GM21717 (cell line): ENCODE measurements around the gene LCN2.

Experiments
- ATAC-seq: cut with Tn5 transposase; IDR thresholded peaks from one replicate; pipeline ENCODE4 v1.9.1; 2021; ENCODE audit warnings: mild to moderate bottlenecking, moderate library complexity; ENCODE audit not compliant: unreplicated experiment

Gene LCN2

DNA sequence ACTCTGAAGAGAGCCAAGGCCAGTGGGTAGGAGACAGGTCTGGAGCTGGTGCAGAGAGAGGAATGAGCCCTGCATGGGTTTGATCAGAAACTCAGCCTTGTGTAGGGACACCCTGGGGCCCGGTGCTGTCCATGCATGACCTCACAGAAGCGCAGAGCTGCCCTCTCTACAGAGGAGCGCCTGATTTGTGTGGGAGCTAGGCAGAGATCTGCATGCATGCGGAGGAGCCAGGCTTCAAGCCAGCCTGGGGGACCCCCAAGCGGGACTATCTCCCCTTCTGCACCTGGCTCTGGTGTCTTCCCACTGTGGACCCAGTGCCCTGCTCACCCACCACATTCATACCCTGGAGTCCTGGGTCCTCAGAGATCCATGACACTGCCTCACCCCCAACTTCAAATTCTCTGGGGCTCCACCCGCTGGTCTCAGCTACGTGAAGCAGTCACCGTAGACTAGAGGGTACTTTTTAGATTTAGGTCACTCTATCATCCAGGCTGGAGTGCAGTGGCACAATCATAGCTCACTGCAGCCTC lies 2.6 kb upstream of the LCN2 start:
- no peak for ATAC-seq

DNA sequence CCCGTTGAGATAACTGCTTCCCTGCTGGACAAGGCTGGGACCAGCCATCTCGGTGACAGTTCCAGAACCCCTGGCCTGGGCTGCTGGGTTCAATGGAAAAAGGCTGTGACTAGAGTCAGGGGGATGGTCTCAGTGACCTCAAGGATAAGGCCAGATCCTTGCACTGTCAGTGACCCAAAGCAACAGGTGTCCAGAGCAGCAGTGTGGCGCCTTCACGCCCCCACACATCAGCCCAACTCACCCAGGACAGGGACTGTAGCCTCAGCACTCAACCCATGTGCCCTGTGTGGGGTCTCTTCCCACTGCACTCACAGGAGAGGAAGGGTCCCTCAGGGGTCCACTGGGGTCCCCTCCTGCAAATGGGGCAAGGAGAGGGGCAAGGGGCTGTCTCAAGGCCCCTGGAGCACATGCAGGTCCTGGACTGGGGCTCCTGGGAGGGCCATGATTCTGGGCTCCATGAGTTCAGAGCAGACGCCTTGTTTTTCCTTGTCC lies 698 bp upstream of the LCN2 start:
- no peak for ATAC-seq

DNA sequence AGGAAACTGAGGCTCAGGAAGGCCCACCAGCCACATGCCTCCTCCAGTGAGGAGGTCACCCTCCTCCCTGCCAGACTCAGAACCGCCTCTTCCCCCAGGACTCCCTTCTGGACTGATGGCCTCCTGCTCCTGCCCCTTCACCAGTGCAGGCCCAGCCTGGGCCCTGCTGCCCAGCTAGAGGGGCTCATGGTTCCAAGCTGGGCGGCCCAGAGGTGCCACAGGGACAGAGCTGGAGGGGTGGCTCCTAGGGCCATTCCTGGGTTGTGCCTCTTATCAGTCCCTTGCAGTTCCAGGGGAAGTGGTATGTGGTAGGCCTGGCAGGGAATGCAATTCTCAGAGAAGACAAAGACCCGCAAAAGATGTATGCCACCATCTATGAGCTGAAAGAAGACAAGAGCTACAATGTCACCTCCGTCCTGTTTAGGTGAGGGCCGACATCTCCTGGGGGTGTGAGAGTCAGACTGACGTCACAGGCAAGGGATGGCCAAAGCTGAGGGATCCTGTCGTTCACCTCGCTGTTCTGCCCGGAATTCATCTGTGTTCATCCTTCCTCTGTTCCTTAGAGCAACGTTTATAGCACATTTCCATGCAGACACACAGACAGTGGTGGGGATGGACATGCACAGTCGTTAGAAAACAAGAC lies 819 bp downstream of the LCN2 start:
- no peak for ATAC-seq

DNA sequence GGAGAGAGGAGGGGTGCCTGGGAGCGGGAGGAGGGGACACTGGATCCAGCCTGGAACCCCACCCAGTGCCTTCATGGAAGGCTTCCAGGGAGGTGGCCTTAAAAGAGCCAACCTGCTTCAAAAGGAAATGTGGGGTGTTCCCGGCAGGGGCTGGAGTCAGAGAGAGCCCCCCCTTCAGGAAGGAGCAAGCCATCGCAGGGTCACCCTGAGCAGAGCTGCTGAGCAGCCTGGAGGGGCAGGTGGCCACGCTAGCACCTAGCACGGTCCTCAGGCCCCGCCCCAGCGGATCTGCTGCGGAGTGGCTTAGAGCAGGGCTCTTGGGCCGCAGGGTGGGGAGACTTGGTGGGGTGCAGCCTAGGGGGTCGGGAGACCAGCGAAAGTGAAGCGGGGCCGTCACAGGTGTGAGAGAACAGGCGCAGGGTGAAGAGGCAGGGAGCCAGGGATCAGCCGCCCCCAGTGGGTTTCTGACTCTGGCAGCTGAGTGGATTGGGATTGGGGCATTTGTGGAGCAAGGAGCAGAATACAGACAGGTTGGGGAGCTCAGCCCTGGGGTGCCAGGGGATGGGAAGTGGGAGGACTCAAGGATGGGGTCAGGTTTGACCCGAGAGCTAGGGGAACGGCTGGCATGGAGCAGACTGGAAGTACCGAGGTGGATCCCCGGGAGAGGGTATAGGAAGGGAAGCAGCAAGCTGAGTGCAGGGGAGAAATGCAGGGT lies 1.5 kb downstream of the LCN2 start:
- ATAC-seq = no peak

DNA sequence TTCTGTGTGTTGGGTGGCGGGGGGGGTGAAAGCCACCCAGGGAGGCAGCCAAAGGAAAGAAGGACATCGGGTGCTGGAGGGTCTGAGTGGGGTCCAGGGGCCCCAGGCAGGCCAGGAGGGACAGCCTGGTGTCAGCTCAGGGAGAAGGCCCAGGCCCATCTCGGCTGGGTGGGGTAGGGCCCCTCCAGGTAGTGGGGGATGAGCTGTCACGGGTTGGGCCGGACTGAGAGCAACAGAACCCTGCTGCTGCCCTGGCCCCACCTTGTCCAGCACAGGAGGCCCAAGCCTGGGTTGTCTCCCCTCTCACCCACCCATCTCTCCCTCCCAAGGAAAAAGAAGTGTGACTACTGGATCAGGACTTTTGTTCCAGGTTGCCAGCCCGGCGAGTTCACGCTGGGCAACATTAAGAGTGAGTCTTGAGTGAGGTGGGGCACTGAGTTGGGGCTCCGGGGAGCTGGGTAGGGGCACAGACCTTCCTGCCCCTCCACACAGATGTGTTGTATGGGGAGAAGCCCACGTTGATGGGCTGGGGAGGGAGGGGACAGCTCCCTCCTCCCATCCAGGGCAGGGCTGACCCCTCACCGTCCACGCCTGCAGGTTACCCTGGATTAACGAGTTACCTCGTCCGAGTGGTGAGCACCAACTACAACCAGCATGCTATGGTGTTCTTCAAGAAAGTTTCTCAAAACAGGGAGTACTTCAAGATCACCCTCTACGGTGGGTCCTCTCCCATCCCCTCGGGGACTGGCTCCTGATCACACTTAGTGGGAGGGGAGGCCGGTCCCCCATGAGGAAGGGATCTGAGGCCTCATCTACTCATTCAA lies 2.3 kb downstream of the LCN2 start:
- ATAC-seq = no peak

DNA sequence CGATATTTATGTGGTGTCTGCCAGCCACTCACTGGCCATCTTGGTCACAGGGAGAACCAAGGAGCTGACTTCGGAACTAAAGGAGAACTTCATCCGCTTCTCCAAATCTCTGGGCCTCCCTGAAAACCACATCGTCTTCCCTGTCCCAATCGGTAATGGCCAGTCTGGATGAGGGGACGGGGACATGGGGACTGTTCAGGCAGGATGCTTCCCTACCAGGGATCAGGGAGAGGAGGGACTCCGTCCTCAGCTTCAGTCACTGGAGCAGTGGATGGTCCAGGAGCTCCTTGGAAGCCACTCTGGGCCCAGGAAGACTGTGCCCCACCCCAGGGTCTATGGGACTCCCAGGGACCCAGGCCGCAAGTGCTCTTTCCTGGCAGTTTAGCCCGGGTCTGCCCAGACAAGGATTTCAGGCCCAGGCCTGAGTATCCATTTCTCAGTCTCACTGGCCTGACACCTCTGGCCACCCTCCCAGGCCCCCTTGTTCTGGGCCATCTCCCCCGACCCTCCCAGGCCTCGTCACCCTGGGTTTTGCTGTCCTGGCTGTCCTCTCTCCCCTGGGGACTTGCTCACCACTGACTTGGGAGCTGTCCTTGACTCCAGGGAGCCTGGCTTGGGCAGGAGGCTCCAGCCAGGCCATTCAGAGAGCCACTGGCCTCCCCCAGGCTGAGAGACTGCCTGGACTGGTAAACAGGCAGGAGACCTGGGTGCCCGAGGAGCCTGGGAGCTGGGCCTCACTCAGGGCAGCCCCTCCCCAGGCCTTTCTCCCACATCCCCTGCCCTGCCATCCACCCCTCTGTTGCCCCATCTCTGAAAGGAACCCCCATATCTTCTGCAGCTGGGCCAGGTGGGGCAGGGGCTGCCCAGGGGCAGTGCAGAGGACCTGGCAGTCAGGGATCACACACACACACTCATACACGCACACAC lies 3.1 kb downstream of the LCN2 start:
- ATAC-seq = no peak

DNA sequence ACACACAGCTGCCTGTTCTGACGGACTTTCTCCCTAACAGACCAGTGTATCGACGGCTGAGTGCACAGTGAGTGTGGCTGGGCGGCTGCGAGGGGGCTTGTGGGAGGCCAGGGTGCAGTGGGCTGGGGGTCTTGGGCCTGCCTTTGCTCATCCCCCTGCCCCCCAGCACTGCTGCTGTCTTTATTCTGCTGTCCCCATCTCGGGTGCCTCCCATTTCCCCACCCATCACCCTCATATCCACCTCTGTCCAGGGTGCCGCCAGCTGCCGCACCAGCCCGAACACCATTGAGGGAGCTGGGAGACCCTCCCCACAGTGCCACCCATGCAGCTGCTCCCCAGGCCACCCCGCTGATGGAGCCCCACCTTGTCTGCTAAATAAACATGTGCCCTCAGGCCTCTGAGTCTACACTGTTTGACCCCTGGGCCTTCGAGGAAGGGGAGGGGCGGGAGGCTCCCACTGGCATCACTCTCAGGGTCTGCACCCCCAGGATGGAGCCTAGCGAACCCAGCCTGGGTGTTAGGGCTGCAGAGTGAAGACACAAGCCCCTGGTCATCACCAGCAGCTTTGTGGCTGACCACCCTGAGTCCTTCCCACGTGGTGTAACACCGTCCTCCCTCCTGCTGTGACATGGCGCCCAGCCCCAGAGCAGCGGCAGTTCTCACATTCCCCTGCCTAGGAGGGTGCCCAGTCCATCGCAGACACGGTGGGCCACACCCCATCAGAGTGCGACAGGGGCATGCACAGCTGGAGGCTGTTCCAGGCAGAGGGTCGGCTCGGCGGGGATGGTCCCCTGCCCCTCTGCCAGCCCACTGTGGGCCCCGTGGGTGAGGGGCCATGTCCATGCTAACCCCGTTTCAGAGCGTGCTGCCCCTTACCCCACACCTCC lies 4.0 kb downstream of the LCN2 start:
- no peak for ATAC-seq

DNA sequence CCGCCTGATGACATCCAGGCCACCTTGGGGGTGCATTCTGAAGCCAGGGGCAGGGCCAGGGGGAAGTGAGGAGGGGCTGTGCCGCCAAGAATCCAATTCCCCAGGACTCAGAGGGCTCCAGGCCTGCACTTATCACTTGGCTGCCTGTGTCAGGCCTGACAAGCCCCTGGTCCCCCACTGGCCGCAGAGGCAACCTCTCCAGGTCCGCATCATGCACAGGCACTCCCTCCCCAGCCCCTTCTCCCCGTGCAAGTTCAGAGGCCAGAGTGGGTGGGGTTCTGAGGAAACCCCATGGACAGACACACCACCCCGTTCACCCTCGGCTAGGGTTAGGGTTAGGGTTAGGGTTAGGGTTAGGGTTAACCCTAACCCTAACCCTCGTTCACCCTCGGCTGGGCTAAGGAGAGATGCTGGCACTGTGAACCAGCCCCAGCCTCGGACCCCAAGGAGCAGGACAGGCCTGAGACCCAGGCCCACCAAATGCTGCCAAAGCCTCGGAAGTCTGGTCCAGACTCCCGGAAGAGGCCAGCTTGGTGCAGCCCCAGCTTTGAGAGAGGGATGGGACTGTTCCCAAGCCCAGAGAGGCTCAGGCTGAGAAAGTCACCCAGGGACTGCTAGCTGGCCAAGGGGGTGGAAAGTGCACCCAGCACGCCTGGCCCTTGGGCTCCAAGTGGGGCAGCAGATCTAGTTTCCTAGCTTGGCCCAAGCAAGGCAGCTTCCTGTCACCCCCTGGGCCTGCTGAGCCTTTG lies 4.9 kb downstream of the LCN2 start:
- no peak for ATAC-seq

DNA sequence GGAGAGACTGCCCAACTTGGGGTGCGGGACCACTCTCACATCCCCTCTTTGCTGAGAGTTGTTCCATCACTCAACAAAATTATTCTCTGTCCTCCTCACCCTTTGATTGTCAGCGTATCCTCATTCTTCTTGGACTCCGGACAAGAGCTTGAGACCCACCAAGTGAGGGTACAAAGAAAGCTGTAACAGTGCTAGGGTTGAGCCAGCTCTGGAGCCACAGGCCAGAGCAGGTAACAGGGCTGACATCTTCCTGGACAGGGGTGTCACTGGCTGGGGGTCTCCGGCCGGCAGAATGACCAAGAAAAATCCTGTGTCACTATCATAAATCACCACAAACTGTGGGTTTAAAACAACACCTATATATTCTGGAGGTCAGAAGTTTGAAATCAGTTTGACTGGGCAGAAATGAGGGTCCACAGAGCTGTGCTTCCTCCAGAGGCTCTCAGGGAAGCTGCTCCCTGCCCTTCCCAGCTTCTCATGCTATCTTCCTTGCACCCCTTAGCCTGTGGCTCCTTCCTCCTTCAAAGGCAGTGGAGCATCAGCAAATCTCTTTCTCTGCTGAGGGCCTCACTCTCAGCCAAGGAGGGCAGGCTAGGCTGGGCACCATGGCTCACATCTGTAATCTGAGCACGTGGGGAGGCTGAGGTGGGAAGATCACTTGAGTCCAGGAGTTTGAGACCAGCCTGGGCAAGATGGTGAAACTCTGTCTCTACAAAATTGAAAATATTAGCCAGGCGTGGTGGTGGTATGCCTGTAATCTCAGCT lies 6.7 kb downstream of the LCN2 start:
- no peak for ATAC-seq

DNA sequence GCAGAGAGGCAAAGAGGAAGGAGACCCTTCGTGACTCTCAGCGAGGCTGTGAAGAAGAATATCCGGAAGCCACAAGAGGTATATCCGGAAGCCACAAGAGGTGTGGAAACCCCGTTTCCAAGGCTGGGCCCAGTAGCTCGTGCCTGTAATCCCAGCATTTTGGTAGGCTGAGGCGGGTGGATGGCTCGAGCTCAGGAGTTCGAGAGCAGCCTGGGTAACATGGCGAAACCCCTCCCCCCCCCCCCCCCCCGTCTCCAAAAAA lies 10.2 kb downstream of the LCN2 start:
- ATAC-seq = no peak

DNA sequence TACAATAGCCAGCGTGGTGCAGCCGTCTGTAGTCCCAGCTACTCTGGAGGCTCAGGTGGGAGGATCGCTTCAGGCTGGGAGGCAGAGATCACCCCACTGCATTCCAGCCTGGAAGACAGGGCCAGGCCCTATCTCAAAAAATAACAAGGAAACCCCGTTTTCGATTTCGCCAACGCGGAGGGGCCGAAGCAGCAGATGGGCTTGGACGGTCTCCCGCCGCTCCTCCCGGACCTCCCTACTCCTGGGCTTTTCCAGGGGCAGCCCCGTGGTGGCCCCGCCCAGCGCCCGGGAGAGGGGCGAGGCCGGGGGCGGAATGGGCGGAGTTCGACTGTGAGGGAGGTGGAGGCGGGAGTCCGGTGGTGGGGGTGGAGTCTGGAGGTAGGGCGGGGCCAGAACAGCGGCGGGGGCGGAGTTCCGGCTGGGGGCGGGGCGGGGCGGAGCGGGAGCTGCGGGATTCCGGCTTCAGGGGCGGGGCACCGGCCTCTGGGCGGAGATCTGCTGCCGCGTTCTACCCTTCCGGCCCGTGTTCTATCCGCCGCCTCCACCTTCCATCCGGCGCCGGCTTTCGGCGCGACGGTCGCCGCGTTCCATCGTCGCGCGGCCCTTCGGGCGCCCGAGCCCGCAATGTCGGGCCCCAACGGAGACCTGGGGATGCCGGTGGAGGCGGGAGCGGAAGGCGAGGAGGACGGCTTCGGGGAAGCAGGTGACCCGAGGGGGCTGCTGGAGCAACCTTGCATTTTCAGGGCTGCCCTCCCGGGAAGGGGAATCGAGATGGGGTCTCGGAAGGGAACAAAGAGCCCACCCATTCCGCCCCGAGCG lies 10.7 kb downstream of the LCN2 start, which contains the start of gene BBLN:
Gene BBLN, plus strand, starts transcription at position 482 of the 819 bp plus-strand sequence. Its CDS starts 143 bp downstream, at position 625.
- ATAC-seq = peak; percentile 73

DNA sequence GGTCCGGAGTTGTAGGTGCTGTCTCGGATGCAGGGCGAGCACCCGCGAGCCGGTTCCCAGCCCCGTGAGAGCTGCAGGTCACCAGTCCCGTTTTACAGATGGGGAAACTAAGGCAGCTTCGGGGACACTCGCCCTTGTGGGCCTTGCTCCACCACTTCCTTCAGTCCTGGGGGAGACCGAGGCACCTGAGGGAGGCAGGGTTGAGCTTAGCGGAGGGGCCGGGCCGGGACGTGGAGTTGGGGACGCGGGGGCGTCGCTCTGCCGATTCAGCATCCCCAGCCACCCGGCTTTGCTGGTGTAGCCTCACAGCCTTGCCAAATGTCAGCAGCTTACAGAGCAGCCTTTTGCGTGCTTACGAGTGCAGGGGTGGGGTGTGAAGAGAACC lies 11.3 kb downstream of the LCN2 start:
- ATAC-seq = no peak

DNA sequence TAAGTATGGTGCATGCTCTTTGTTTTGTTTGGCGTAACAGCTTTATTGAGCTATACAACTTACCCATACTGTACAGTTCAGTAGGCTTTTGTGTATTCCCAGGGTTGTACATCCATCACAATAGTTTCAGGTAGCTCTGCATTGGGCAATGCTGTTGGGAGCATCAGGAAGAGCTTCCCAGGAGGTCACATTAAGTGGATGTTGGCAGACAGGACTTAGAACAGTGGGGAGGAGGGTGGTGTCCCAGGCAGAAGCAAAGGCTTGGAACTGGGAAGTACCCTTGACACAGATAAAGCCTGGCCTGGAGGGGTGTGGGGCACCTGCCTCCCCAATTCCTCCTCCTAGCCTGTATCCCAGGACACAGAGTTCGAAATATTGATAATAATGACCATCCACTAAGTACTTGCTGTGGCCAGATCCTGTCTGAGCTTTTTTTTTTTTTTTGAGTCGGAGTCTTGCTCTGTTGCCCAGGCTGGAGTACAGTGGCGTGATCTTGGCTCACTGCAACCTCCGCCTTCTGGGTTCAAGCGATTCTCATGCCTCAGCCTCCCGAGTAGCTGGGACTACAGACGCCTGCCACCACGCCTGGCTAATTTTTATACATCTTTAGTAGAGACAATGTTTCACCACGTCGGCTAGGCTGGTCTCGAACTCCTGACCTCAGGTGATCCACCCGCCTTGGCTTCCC lies 12.1 kb downstream of the LCN2 start:
- ATAC-seq = no peak

DNA sequence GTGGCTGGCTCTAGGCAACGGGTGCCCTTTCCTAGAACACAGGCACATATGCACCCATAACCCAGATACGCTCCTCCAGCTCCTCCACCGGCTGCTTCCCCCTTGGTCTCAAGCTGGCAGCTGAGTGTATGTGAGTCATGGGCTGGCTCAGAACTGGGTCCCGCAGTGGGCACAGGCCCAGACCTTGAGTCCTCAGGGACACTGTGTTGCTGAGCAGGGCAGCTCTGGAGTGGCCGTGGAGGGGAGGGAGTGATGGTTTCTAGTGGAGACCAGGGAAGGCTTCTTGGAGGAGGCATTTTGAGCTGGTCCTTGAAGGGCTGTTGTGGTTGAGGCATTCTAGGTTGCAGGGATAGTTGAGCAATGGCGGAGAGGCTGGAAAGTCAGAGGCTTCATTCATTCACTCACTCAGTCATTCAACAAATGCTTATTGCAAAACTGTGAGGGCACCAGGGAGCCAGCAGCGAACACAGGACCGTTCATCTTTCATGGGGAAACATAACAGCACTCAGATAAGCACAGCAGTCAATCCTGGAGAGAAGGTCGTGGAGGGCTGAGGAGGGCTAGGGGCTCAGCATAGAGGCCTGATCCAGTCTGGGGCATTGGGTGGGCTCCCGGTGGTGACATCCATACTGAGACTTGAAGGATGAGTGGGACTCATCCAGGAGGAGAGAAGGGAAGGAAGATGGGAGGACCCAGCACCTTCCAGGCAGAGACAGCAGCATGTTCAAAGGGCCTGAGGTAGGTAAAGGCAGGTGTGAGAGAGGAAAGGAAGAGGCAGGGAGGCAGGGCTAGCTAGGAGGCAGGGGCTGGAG lies 13.2 kb downstream of the LCN2 start:
- no peak for ATAC-seq

DNA sequence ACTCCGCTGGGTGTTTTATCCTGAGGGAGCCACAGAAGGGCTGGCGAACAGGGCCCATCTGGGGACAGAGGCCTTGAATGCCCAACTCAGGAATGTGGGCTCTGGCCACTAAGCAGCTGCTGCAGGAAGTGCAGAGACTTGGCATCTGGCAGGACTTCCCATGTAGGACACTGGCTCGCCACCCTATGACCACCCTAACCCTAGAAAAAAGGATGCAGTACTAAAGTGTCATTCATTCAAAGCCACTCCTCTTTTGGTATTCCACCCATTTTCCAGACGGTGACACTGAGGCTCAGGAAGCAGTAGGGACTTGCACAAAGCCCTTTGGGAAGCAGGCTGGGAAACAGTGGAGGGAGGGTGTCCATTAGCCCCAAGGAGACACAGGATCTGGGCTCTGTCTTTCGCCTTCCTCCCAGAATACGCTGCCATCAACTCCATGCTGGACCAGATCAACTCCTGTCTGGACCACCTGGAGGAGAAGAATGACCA lies 13.8 kb downstream of the LCN2 start:
- ATAC-seq = no peak
